ENCODE results near the gene SECISBP2L.

DNA sequence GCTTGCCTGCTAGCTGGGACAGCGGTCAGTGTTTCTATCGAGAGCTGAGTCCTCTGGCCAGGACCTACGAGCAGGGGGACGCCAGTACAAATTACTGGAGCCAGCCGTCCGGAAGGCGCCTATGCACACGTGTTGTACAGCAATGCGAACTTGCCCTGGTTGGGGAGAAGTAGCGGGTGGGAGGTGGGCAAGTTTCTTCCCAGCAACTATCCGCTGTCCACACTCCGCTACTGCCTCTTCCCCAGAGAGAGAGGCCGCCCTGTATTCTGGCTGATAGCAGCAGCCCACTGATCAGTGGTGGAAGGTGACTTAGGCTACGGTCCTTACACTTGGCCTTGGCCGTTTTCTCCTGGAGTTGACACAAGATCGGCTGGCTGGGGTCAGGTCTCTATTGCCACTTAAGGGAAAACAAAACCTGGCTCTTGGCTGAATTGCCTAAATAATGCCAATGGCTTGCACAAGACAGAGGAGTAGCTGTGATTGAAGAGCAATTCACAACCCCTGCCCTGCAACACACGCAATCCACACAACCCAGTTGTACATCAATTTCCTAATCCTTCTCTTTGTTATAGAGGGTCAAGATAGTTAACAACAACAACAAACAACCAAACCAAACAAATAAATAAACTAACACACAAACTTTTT, 69.7 kb downstream of the SECISBP2L start:
- TF ChIP-seq, protein P1, sequence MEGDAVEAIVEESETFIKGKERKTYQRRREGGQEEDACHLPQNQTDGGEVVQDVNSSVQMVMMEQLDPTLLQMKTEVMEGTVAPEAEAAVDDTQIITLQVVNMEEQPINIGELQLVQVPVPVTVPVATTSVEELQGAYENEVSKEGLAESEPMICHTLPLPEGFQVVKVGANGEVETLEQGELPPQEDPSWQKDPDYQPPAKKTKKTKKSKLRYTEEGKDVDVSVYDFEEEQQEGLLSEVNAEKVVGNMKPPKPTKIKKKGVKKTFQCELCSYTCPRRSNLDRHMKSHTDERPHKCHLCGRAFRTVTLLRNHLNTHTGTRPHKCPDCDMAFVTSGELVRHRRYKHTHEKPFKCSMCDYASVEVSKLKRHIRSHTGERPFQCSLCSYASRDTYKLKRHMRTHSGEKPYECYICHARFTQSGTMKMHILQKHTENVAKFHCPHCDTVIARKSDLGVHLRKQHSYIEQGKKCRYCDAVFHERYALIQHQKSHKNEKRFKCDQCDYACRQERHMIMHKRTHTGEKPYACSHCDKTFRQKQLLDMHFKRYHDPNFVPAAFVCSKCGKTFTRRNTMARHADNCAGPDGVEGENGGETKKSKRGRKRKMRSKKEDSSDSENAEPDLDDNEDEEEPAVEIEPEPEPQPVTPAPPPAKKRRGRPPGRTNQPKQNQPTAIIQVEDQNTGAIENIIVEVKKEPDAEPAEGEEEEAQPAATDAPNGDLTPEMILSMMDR (conservative IDR thresholded peaks at IDR 0.05; ENCODE audit: low read depth, low read length): no peak
- no peak for TF ChIP-seq RFX5 (IDR thresholded peaks at IDR 0.05; ENCODE audit: low read depth, low read length)
- TF ChIP-seq POLR2A (IDR thresholded peaks at IDR 0.05; ENCODE audit: low read depth, low read length): no peak
- TF ChIP-seq RCOR1 (IDR thresholded peaks at IDR 0.05; ENCODE audit: insufficient replicate concordance, low read length): no peak
- TF ChIP-seq BHLHE40 (IDR thresholded peaks at IDR 0.05; ENCODE audit: low read depth, low read length): no peak
- no peak for TF ChIP-seq RAD21 (IDR thresholded peaks at IDR 0.05; ENCODE audit: low read length)
- TF ChIP-seq FOS (IDR thresholded peaks at IDR 0.05; ENCODE audit: low read depth, low read length): no peak
- TF ChIP-seq MAZ (IDR thresholded peaks at IDR 0.05; ENCODE audit: borderline replicate concordance, low read depth, low read length): no peak
- TF ChIP-seq, protein P2, sequence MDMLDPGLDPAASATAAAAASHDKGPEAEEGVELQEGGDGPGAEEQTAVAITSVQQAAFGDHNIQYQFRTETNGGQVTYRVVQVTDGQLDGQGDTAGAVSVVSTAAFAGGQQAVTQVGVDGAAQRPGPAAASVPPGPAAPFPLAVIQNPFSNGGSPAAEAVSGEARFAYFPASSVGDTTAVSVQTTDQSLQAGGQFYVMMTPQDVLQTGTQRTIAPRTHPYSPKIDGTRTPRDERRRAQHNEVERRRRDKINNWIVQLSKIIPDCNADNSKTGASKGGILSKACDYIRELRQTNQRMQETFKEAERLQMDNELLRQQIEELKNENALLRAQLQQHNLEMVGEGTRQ (IDR thresholded peaks at IDR 0.05; ENCODE audit: low read depth, low read length): no peak
- TF ChIP-seq CEBPB (IDR thresholded peaks at IDR 0.05; ENCODE audit: low read depth, low read length): no peak
- TF ChIP-seq, protein P3, sequence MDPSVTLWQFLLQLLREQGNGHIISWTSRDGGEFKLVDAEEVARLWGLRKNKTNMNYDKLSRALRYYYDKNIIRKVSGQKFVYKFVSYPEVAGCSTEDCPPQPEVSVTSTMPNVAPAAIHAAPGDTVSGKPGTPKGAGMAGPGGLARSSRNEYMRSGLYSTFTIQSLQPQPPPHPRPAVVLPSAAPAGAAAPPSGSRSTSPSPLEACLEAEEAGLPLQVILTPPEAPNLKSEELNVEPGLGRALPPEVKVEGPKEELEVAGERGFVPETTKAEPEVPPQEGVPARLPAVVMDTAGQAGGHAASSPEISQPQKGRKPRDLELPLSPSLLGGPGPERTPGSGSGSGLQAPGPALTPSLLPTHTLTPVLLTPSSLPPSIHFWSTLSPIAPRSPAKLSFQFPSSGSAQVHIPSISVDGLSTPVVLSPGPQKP (IDR thresholded peaks at IDR 0.05; ENCODE audit: borderline replicate concordance, low read depth, low read length): no peak
- TF ChIP-seq CHD1 (IDR thresholded peaks at IDR 0.05; ENCODE audit: low read depth, low read length): no peak
